WTC11 (cell line): ENCODE measurements around the gene SPEM1.

Experiments
- ELF4 ChIP-seq: sonication (generic); formaldehyde crosslinking; IDR thresholded peaks from 2 replicates; pipeline ENCODE4 v1.8.1; 2022; ENCODE audit warnings: low read depth, mild to moderate bottlenecking, moderate library complexity, missing genetic modification reagents
- NR2C2 ChIP-seq: sonication (generic); formaldehyde crosslinking; IDR thresholded peaks from 2 replicates; pipeline ENCODE4 v1.8.0; 2022; ENCODE audit warnings: mild to moderate bottlenecking, missing genetic modification reagents
- NR3C1 ChIP-seq: sonication (generic); formaldehyde crosslinking; conservative IDR thresholded peaks from 2 replicates; pipeline ENCODE4 v1.8.1; 2023; ENCODE audit warnings: low read depth, mild to moderate bottlenecking, missing genetic modification reagents
- PREB ChIP-seq: sonication (generic); formaldehyde crosslinking; IDR thresholded peaks from 2 replicates; pipeline ENCODE4 v1.8.1; 2022; ENCODE audit warnings: mild to moderate bottlenecking, missing genetic modification reagents, moderate library complexity, borderline replicate concordance
- ZBTB43 ChIP-seq: sonication (generic); formaldehyde crosslinking; IDR thresholded peaks from 2 replicates; pipeline ENCODE4 v1.8.1; 2023; ENCODE audit warnings: mild to moderate bottlenecking, missing genetic modification reagents
- ZNF121 ChIP-seq: sonication (generic); formaldehyde crosslinking; IDR thresholded peaks from 2 replicates; pipeline ENCODE4 v1.8.0; 2023; ENCODE audit warnings: missing genetic modification reagents
- ZNF512 ChIP-seq: sonication (generic); formaldehyde crosslinking; IDR thresholded peaks from 2 replicates; pipeline ENCODE4 v1.8.1; 2022; ENCODE audit warnings: missing genetic modification reagents, borderline replicate concordance
- TF ChIP-seq, protein P1 (sequence below): fragments of 200-600 bp; IDR thresholded peaks from 2 replicates; pipeline ENCODE4 v1.8.0; 2022; ENCODE audit warnings: antibody characterized with exemption
- TF ChIP-seq, protein P2 (sequence below): sonication (generic); formaldehyde crosslinking; IDR thresholded peaks from 2 replicates; pipeline ENCODE4 v1.8.0; 2022; ENCODE audit warnings: mild to moderate bottlenecking, missing genetic modification reagents

DNA sequence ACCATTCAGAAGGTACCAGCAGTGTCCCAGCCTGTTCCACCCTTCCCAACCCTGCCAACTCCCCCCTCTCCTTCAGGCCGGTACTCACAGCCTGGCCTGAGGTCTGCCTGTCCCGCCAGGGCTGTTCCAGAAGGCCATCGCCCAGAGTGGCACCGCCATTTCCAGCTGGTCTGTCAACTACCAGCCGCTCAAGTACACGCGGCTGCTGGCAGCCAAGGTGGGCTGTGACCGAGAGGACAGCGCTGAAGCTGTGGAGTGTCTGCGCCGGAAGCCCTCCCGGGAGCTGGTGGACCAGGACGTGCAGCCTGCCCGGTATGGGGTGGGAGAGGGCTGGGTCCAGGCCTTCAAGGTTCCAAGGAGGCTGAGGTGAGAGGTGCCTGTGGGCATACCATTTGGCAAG, 5.3 kb upstream of the SPEM1 start:
- TF ChIP-seq PREB (CRISPR knock-in tag) (no peak), NR3C1 (CRISPR knock-in tag) (no peak), ZBTB43 (CRISPR knock-in tag) (no peak), NR2C2 (CRISPR knock-in tag) (no peak), ELF4 (CRISPR knock-in tag) (no peak), ZNF512 (no peak), ZNF121 (CRISPR knock-in tag) (no peak)
- TF ChIP-seq, protein P1, sequence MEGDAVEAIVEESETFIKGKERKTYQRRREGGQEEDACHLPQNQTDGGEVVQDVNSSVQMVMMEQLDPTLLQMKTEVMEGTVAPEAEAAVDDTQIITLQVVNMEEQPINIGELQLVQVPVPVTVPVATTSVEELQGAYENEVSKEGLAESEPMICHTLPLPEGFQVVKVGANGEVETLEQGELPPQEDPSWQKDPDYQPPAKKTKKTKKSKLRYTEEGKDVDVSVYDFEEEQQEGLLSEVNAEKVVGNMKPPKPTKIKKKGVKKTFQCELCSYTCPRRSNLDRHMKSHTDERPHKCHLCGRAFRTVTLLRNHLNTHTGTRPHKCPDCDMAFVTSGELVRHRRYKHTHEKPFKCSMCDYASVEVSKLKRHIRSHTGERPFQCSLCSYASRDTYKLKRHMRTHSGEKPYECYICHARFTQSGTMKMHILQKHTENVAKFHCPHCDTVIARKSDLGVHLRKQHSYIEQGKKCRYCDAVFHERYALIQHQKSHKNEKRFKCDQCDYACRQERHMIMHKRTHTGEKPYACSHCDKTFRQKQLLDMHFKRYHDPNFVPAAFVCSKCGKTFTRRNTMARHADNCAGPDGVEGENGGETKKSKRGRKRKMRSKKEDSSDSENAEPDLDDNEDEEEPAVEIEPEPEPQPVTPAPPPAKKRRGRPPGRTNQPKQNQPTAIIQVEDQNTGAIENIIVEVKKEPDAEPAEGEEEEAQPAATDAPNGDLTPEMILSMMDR, result no peak
- TF ChIP-seq, protein P2, sequence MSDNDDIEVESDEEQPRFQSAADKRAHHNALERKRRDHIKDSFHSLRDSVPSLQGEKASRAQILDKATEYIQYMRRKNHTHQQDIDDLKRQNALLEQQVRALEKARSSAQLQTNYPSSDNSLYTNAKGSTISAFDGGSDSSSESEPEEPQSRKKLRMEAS, result no peak
